KMS-11 (cell line): ENCODE data around the gene MRGPRD.

Source experiments
- H2AFZ ChIP-seq: fragments of 200-600 bp; sonication (generic); 2 replicates; pipeline ENCODE4 v1.6.1; 2016; ENCODE audit warnings: antibody characterized with exemption, mixed run types, low read depth
- H3K27ac ChIP-seq: fragments of 200-600 bp; sonication (generic); 2 replicates; pipeline ENCODE4 v1.6.1; 2016; ENCODE audit warnings: mild to moderate bottlenecking, mixed run types
- H3K27me3 ChIP-seq: fragments of 200-600 bp; sonication (generic); 2 replicates; pipeline ENCODE4 v1.6.1; 2017; ENCODE audit warnings: mild to moderate bottlenecking, low read depth, mixed run types, moderate library complexity; ENCODE audit not compliant: insufficient read depth
- H3K36me3 ChIP-seq: fragments of 200-600 bp; sonication (generic); 2 replicates; pipeline ENCODE4 v1.6.1; 2017; ENCODE audit warnings: mild to moderate bottlenecking, mixed run types; ENCODE audit not compliant: insufficient read depth
- H3K4me1 ChIP-seq: fragments of 200-600 bp; sonication (generic); 2 replicates; pipeline ENCODE4 v1.6.1; 2016; ENCODE audit warnings: mild to moderate bottlenecking, low read depth, mixed run types; ENCODE audit not compliant: poor library complexity, severe bottlenecking
- H3K4me2 ChIP-seq: fragments of 200-600 bp; sonication (generic); 2 replicates; pipeline ENCODE4 v1.7.0; 2016; ENCODE audit warnings: mild to moderate bottlenecking, mixed run types
- H3K4me3 ChIP-seq: fragments of 200-600 bp; sonication (generic); IDR thresholded peaks from 2 replicates; pipeline ENCODE4 v1.6.1; 2017; ENCODE audit warnings: low read depth, low read length, mixed read lengths; ENCODE audit not compliant: insufficient read depth
- H3K79me2 ChIP-seq: fragments of 200-600 bp; sonication (generic); 2 replicates; pipeline ENCODE4 v1.6.1; 2016; ENCODE audit warnings: low read depth, mixed run types; ENCODE audit not compliant: insufficient read depth
- H3K9ac ChIP-seq: fragments of 200-600 bp; sonication (generic); 2 replicates; pipeline ENCODE4 v1.6.1; 2016; ENCODE audit warnings: mild to moderate bottlenecking, mixed run types
- H4K20me1 ChIP-seq: fragments of 200-600 bp; sonication (generic); 2 replicates; pipeline ENCODE4 v1.6.1; 2016; ENCODE audit warnings: mild to moderate bottlenecking, mixed run types; ENCODE audit not compliant: insufficient read depth
- CTCF ChIP-seq: fragments of 200-600 bp; sonication (generic); conservative IDR thresholded peaks from 2 replicates; pipeline ENCODE4 v1.6.1; 2017; ENCODE audit warnings: low read depth, mild to moderate bottlenecking, antibody characterized with exemption, low read length, moderate library complexity, mixed read lengths

Gene MRGPRD

DNA sequence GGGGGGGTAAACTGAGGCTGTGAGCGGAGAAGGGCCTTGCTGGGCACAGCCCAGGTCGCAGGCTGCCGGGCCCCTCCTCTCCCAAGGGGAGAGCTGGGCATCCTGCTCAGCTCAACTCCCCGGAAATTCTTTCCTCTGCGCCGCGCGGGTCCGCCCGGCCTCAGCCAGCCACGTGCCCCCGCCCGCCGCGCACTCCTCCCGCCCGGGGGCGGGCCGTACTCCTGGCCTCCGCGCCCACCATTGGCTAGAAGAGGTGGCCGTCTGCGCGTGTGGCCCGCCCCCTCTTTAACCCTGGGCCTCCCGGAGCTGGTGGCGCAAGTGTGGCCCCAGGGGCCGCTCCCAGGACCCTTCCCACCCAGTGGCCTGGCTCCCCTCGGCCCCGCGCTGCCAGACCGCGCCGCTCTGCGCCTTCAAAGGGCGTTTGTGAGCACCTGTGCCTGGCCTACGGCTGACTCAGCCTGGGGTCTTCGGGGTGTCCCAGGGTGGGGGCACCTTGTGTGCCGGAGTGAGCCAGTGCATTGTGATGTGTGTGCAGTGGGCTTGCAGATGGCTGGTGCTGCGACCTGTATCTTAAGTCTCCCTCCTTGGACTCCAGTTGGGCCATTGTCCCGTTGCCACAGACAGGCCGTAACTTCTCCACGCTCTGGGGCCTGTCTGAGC is 30.3 kb upstream of the MRGPRD start:
- no peak for TF ChIP-seq CTCF
- Histone ChIP-seq H3K4me3 (no peak overlapping the region), H3K27me3 (peaks cover 65% of the 10 kb centered on the region), H2AFZ (no peak overlapping the region), H4K20me1 (no peaks in the 10 kb centered on the region), H3K79me2 (no peaks in the 10 kb centered on the region), H3K4me2 (no peak overlapping the region), H3K27ac (no peak overlapping the region), H3K36me3 (no peaks in the 10 kb centered on the region), H3K9ac (no peak overlapping the region), H3K4me1 (no peaks in the 10 kb centered on the region)

DNA sequence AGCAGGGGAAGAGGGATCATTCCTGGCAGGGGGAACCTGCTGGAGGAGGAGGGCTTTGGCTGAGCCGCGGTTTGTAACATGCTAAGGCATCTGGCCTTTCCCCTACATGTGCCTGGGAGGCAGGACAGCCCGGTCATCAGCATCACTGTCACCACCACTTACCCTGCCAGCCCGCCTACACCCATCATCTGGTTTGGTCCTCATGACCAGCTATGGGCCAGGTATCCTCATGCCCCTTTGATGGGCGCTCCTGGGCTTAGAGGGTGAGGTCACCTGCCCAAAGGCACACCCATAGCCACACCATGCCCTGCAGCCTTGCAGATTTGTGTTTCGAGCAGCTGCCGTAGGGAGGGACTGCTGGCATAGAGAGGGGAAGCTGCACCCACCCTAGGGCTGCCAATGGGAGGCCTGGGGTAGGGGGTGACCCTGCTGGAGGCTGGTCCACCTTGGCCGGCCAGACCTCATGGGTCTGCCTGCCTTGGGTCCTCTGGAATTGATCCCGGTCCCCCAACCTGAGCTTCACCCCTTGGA is 29.6 kb upstream of the MRGPRD start:
- Histone ChIP-seq H3K4me2 (no peak overlapping the region), H3K79me2 (no peaks in the 10 kb centered on the region), H3K9ac (no peak overlapping the region), H3K27me3 (peaks cover 65% of the 10 kb centered on the region), H3K4me3 (no peak overlapping the region), H2AFZ (no peak overlapping the region), H3K4me1 (no peaks in the 10 kb centered on the region), H4K20me1 (no peaks in the 10 kb centered on the region), H3K27ac (no peak overlapping the region), H3K36me3 (no peaks in the 10 kb centered on the region)
- TF ChIP-seq CTCF = no peak

GRCh38 chr11:69009441-69010211 is 28.8 kb upstream of the MRGPRD start:
- Histone ChIP-seq H3K4me2 (no peak overlapping the region), H3K27ac (no peak overlapping the region), H3K4me1 (no peaks in the 10 kb centered on the region), H4K20me1 (no peaks in the 10 kb centered on the region), H3K9ac (no peak overlapping the region), H3K27me3 (peaks cover 73% of the 10 kb centered on the region), H2AFZ (no peak overlapping the region), H3K4me3 (no peak overlapping the region), H3K36me3 (no peaks in the 10 kb centered on the region), H3K79me2 (no peaks in the 10 kb centered on the region)
- no peak for TF ChIP-seq CTCF

GRCh38 chr11:69008737-69009440 is 28.1 kb upstream of the MRGPRD start:
- Histone ChIP-seq H3K4me2 (no peak overlapping the region), H3K79me2 (no peaks in the 10 kb centered on the region), H3K4me3 (no peak overlapping the region), H4K20me1 (no peaks in the 10 kb centered on the region), H2AFZ (no peak overlapping the region), H3K36me3 (no peaks in the 10 kb centered on the region), H3K4me1 (no peaks in the 10 kb centered on the region), H3K27ac (no peak overlapping the region), H3K27me3 (peaks cover 80% of the 10 kb centered on the region), H3K9ac (no peak overlapping the region)
- no peak for TF ChIP-seq CTCF
